BLaER1 treated with 17β-estradiol and CSF1 and Interleukin-3, amounts not matched to agents 10 nM and 100 nM (cell line): ENCODE results near the gene LMTK3.
A peak's percentile ranks its signal among the peaks of the same experiment; 100 is the strongest.

ENCODE experiments used
- H3K27ac ChIP-seq, 11 experiments: shearing (Covaris generic); formaldehyde crosslinking; 2 replicates each; pipeline ENCODE4 v1.8.1; 2022
- H3K27me3 ChIP-seq, 11 experiments: shearing (Covaris generic); formaldehyde crosslinking; 2 replicates each; pipeline ENCODE4 v1.8.1; 2022
- H3K36me3 ChIP-seq, 11 experiments: shearing (Covaris generic); formaldehyde crosslinking; 2 replicates each; pipeline ENCODE4 v1.8.1; 2022
- H3K4me1 ChIP-seq, 10 experiments: shearing (Covaris generic); formaldehyde crosslinking; 2 replicates each; pipeline ENCODE4 v1.8.1; 2022
- H3K4me2 ChIP-seq, 11 experiments: shearing (Covaris generic); formaldehyde crosslinking; 2 replicates each; pipeline ENCODE4 v1.8.1; 2022
- H3K4me3 ChIP-seq, 10 experiments: shearing (Covaris generic); formaldehyde crosslinking; 2 replicates each; pipeline ENCODE4 v1.8.1; 2022
- H3K9ac ChIP-seq, 11 experiments: shearing (Covaris generic); formaldehyde crosslinking; 2 replicates each; pipeline ENCODE4 v1.8.1; 2022
- H3K9me3 ChIP-seq, 11 experiments: shearing (Covaris generic); formaldehyde crosslinking; replicated peaks in 1 of 11; 2 replicates each; pipeline ENCODE4 v1.8.1; 2022
- H4K20me1 ChIP-seq, 11 experiments: shearing (Covaris generic); formaldehyde crosslinking; 2 replicates each; pipeline ENCODE4 v1.8.1; 2022
- Cebpa-rat ChIP-seq, 11 experiments: shearing (Covaris generic); IDR thresholded peaks; 2 replicates each; pipeline ENCODE4 v1.8.1; 2022

Gene LMTK3

DNA sequence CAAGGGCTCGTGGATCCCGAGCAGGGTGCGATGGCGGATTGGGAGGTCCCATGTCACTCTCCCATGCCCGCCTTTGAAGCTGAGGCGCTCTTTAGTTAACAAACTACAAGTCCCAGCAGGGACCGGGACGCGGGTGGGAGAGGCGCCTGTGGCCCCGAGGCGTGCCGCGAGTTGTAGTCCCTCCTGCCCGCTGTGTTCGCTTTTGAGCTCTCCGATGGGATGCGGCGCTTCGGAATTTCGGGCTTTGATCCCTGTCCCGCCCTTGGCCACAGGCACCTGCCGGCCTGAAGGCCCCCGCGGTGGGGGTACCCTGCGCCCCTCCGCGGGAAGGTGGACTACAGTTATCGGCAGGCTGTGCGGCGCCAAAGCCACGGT is 31.5 kb downstream of the LMTK3 start:
- Histone ChIP-seq H3K9me3 (no peaks in the 10 kb centered on the region), H3K4me2 (peak overlapping the region; percentile 92 to 100 (median 98)), H3K4me3 (peak overlapping the region; percentile 52 to 71 (median 56)), H3K36me3 (peaks cover 27 to 47% (median 42%) of the 10 kb centered on the region in 11 experiments), H3K27me3 (no peaks in the 10 kb centered on the region), H3K4me1 (peaks cover 33 to 51% (median 43%) of the 10 kb centered on the region in 10 experiments), H4K20me1 (peaks cover 2 to 62% (median 33%) of the 10 kb centered on the region in 11 experiments; a peak in 19 of 22 replicates), H3K27ac (peak overlapping the region in 10 of 11 experiments; percentile 46 to 76 (median 63); a peak in 20 of 22 replicates), H3K9ac (peak overlapping the region; percentile 60 to 80 (median 76))
- TF ChIP-seq Cebpa-rat (IDR thresholded peaks at IDR 0.05), result no peak

DNA sequence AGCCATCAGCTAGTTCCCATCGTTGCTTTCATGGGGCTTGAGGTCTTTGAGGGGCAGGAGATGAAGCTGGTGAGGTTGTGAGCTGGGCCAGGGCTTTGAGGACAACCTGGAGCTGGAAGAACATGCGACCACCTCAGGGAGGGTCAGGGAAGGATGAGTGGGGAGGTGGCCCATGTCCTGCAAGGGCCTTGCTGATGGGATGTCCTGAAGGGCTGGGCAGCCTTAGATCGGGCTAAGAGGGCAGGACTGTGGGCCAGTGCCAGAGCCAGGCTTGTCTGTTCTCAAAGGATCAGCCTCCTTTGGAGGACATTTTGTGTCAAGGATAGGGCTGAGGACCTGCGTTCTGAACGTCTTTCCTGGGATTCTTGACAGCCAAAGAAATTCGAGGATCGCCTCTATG is 31.9 kb downstream of the LMTK3 start:
- Histone ChIP-seq H3K9ac (peak overlapping the region in 7 of 11 experiments; percentile 67 to 80 (median 79); a peak in 12 of 22 replicates), H3K4me1 (peaks cover 38 to 56% (median 48%) of the 10 kb centered on the region in 10 experiments), H3K27ac (peak overlapping the region in 5 of 11 experiments; percentile 2 to 70 (median 58); a peak in 4 of 22 replicates), H3K9me3 (no peaks in the 10 kb centered on the region), H3K36me3 (peaks cover 32 to 52% (median 47%) of the 10 kb centered on the region in 11 experiments), H3K27me3 (no peaks in the 10 kb centered on the region), H4K20me1 (peaks cover 6 to 67% (median 38%) of the 10 kb centered on the region in 11 experiments; a peak in 20 of 22 replicates), H3K4me2 (peak overlapping the region; percentile 92 to 100 (median 98)), H3K4me3 (peak overlapping the region in 6 of 10 experiments; percentile 54 to 71 (median 60); a peak in 7 of 20 replicates)
- TF ChIP-seq Cebpa-rat (IDR thresholded peaks at IDR 0.05), result no peak

DNA sequence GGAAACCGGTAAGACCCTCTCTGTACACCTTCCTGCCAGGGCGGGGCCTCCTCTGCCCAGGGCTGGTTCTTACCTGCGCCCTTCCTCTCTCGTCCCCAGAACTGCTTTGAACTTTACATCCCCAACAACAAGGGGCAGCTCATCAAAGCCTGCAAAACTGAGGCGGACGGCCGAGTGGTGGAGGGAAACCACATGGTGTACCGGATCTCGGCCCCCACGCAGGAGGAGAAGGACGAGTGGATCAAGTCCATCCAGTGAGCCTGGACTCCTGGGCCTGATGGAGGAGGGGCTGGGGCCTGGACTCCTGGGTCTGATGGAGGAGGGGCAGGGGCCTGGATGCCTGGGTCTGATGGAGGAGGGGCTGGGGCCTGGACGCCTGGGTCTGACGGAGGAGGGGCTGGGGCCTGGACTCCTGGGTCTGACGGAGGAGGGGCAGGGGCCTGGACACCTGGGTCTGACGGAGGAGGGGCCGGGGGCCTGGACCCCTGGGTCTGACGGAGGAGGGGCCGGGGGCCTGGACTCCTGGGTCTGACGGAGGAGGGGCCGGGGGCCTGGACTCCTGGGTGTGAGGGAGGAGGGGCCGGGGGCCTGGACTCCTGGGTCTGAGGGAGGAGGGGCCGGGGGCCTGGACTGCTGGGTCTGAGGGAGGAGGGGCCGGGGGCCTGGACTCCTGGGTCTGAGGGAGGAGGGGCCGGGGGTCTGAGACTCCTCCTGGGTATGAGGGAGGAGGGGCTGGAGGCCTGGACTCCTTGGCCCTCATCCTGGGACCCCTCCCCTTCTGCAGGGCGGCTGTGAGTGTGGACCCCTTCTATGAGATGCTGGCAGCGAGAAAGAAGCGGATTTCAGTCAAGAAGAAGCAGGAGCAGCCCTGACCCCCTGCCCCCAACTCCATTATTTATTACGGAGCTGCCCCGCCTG is 33.0 kb downstream of the LMTK3 start:
- no peak overlapping the region for H3K27ac ChIP-seq
- H3K9me3 ChIP-seq, result no peaks in the 10 kb centered on the region
- peaks cover 43 to 67% (median 57%) of the 10 kb centered on the region in 10 experiments for H3K4me1 ChIP-seq
- H4K20me1 ChIP-seq, result peaks cover 6 to 77% (median 49%) of the 10 kb centered on the region in 11 experiments; a peak in 20 of 22 replicates
- H3K36me3 ChIP-seq, result peaks cover 43 to 63% (median 58%) of the 10 kb centered on the region in 11 experiments
- H3K4me3 ChIP-seq, result no peak overlapping the region
- H3K27me3 ChIP-seq, result no peaks in the 10 kb centered on the region
- no peak for TF ChIP-seq Cebpa-rat (IDR thresholded peaks at IDR 0.05)
- H3K4me2 ChIP-seq, result peak overlapping the region in 1 of 11 experiments; percentile 99; a peak in 1 of 22 replicates
- H3K9ac ChIP-seq, result no peak overlapping the region

DNA sequence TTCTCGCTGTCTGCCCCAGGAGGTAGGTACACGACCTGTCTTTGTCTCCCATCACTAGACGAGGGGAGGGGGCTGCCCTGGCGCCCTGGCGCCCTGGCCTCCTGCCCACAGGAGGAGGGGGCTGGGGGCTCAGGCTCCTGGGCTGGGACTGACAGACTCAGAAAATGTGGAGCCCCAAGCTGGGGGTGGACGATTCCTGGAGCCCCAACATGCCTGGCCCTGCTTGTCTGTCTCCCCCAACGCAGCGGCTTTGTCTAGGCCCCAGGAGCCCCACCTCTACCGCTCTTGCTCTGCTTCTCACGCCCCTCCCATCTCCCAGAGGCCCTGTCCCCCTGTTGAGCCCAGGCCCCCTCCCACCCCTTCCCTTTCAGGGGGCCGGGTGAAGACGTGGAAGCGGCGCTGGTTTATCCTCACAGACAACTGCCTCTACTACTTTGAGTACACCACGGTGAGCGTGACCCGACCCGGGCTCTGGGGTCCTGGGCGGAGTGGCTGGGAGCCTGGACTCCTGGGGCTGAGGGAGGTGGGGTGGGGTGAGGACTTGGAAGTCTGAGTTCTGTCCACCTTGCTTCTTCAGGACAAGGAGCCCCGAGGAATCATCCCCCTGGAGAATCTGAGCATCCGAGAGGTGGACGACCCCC is 33.8 kb downstream of the LMTK3 start:
- Histone ChIP-seq H3K27ac (no peak overlapping the region; a peak in 1 of 22 replicates), H3K4me3 (no peak overlapping the region), H4K20me1 (peaks cover 11 to 85% (median 57%) of the 10 kb centered on the region in 11 experiments; a peak in 21 of 22 replicates), H3K9ac (0 out of 22 replicates have a peak overlapping the region, but pooled peaks of 1 of the 11 experiments have one; percentile 19), H3K36me3 (peaks cover 50 to 71% (median 66%) of the 10 kb centered on the region in 11 experiments), H3K27me3 (no peaks in the 10 kb centered on the region), H3K4me1 (peaks cover 43 to 74% (median 60%) of the 10 kb centered on the region in 10 experiments), H3K4me2 (no peak overlapping the region), H3K9me3 (no peaks in the 10 kb centered on the region)
- TF ChIP-seq Cebpa-rat (IDR thresholded peaks at IDR 0.05), result no peak

DNA sequence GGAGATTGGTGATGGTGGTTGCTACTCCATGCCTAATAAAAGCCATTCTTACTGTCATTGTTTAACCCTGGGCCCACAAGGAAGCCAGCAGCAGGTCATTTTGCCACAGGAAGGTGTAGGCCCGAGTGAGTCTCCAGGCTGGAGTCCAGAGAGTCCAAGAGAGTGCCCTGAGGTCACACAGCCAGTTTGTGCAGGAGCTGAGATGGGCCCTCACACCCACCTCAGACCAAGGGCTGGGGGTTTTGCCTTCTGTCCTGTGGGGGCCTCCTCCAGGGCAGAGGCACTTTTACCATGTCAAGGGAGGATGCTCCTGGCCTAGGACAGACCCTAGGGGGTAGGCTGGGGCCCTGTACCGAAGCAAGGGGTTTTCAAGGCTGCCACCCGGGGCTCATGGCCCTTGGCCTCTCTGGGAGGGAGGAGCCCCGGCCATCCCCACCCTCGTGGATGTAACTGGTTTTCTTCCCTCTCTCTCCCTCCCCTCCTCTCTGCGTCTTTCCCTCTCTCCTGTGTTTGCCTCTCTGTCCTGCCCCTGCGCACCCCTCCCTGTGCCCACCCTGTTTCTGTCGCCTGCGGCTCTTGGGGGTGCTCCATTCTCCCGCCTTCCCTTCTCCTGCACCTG is 34.5 kb downstream of the LMTK3 start:
- Histone ChIP-seq H3K9ac (peak overlapping the region in 3 of 11 experiments; percentile 6 to 23 (median 19); a peak in 1 of 22 replicates), H3K9me3 (no peaks in the 10 kb centered on the region), H4K20me1 (peaks cover 14 to 92% (median 61%) of the 10 kb centered on the region in 11 experiments; a peak in 21 of 22 replicates), H3K27me3 (no peaks in the 10 kb centered on the region), H3K36me3 (peaks cover 56 to 76% (median 71%) of the 10 kb centered on the region in 11 experiments), H3K4me1 (peaks cover 38 to 72% (median 56%) of the 10 kb centered on the region in 10 experiments), H3K4me2 (no peak overlapping the region), H3K27ac (no peak overlapping the region; a peak in 2 of 22 replicates), H3K4me3 (no peak overlapping the region)
- TF ChIP-seq Cebpa-rat (IDR thresholded peaks at IDR 0.05), result no peak

DNA sequence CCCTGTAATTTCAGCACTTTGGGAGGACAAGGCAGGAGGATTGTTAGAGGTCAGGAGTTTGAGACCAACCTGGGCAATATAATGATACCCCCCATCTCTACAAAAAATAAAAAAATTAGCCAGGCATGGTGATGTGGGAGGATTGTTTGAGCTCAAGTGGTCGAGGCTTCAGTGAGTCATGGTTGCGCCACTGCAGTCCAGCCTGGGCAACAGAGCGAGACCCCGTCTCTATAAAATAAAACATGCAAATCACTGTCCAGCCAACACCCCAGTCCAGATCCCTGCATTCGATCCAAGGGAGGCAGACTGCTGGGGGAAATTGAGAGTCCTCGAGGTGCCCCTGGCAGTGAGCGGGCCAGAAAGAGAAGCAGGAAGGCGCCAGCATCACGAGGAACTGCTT is 35.5 kb downstream of the LMTK3 start:
- peak overlapping the region in 8 of 11 experiments; percentile 3 to 59 (median 36); a peak in 11 of 22 replicates for H3K27ac ChIP-seq
- no peaks in the 10 kb centered on the region for H3K9me3 ChIP-seq
- H3K9ac ChIP-seq, result peak overlapping the region in 10 of 11 experiments; percentile 8 to 56 (median 44); a peak in 9 of 22 replicates
- no peaks in the 10 kb centered on the region for H3K27me3 ChIP-seq
- peaks cover 66 to 86% (median 81%) of the 10 kb centered on the region in 11 experiments for H3K36me3 ChIP-seq
- no peak overlapping the region for H3K4me3 ChIP-seq
- peaks cover 24 to 100% (median 71%) of the 10 kb centered on the region in 11 experiments; a peak in 21 of 22 replicates for H4K20me1 ChIP-seq
- H3K4me2 ChIP-seq, result peak overlapping the region in 7 of 11 experiments; percentile 22 to 68 (median 32); a peak in 12 of 22 replicates
- peaks cover 28 to 71% (median 50%) of the 10 kb centered on the region in 10 experiments for H3K4me1 ChIP-seq
- TF ChIP-seq Cebpa-rat (IDR thresholded peaks at IDR 0.05), result no peak

DNA sequence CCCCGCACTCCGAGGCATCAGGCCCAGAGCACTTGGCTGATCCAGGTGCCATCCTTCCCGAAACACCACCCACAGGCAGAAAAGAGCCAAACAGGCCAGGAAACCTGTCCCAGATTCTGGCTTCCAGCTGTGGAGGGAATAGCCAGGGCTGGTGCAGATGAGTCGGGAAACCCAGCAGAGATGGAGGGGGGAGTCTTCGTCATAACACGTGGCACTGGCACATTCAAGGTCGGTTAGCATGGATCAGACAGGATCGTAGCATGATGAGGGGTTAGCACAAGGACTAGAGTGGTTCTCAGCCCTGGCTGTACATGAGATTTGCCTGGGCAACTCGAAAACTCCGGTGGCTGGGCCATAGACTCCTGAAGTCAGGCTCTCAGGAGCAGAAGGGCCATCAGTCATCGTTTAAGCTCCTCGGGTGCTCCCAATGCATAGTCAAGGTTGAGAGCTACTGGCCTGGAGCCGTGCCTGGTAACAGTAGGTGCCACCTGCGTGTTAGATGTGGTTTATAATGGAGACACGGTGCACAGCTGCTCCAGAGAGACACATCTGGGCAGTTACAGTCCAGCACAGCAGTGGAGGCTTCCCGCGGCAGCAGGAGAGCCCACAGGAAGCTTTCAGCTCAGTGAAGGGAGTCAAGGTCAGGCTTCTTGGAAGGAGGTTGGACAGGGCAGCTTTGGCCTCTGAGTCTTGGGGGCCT is 36.1 kb downstream of the LMTK3 start:
- peaks cover 30 to 100% (median 77%) of the 10 kb centered on the region in 11 experiments for H4K20me1 ChIP-seq
- H3K4me1 ChIP-seq, result peaks cover 24 to 71% (median 49%) of the 10 kb centered on the region in 10 experiments
- H3K9ac ChIP-seq, result peak overlapping the region; percentile 8 to 56 (median 42); a peak in 16 of 22 replicates
- H3K4me2 ChIP-seq, result peak overlapping the region in 7 of 11 experiments; percentile 22 to 68 (median 32); a peak in 13 of 22 replicates
- H3K4me3 ChIP-seq, result no peak overlapping the region
- TF ChIP-seq Cebpa-rat (IDR thresholded peaks at IDR 0.05), result no peak
- peak overlapping the region in 8 of 11 experiments; percentile 3 to 59 (median 36); a peak in 11 of 22 replicates for H3K27ac ChIP-seq
- peaks cover 72 to 92% (median 88%) of the 10 kb centered on the region in 11 experiments for H3K36me3 ChIP-seq
- H3K9me3 ChIP-seq, result no peaks in the 10 kb centered on the region
- no peaks in the 10 kb centered on the region for H3K27me3 ChIP-seq
